Hematopoietic multipotent progenitor cell treated with erythropoietin and hydrocortisone succinate and interleukin-3 and kit ligand, for 8 days (in vitro differentiated cells): ENCODE measurements around the gene SYT8.
"Not testable (repeated sequence)": the region's sequence is repeated elsewhere in the genome, so short reads cannot be mapped to it uniquely, and the experiment has no call there.

Experiments
- DNase-seq: peaks from one replicate; pipeline ENCODE4 v3.0.0-alpha.2; 2015

SYT8 gene, protein sequence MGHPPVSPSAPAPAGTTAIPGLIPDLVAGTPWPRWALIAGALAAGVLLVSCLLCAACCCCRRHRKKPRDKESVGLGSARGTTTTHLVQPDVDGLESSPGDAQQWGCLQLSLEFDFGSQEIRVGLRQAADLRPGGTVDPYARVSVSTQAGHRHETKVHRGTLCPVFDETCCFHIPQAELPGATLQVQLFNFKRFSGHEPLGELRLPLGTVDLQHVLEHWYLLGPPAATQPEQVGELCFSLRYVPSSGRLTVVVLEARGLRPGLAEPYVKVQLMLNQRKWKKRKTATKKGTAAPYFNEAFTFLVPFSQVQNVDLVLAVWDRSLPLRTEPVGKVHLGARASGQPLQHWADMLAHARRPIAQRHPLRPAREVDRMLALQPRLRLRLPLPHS

GRCh38 chr11:1834779-1835670 lies at the start of gene SYT8:
SYT8 (plus strand) TSS chr11:1834990; CDS start chr11:1835106, 116 bp downstream.
- no peak for DNase-seq

- no peak for DNase-seq
Observed at GRCh38 chr11:1785749-1786413, 48.9 kb upstream of the SYT8 start.

GRCh38 chr11:1786466-1786865 lies 48.3 kb upstream of the SYT8 start:
- no peak for DNase-seq

DNA sequence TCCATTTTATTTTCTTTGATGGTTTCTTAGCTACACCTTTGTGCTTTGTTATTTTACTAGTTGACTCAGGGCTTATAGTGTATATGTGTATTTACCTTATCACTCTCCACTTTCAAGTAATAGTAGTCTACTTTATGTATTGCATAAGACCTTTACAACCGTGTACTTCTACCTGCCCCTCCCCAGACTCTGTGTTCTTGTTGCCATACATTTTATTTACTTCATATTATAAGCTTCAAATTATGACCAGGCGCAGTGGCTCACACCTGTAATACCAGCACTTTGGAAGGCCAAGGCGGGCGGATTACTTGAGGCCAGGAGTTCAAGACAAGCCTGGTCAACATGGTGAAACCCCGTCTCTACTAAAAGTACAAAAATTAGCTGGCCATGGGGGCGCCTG lies 42.9 kb upstream of the SYT8 start:
- DNase-seq = no peak

- no peak for DNase-seq
Observed at GRCh38 chr11:1792461-1792860, 42.3 kb upstream of the SYT8 start.

GRCh38 chr11:1793081-1793480 lies 41.7 kb upstream of the SYT8 start:
- no peak for DNase-seq

GRCh38 chr11:1796413-1797011 lies 38.3 kb upstream of the SYT8 start:
- DNase-seq = no peak

DNA sequence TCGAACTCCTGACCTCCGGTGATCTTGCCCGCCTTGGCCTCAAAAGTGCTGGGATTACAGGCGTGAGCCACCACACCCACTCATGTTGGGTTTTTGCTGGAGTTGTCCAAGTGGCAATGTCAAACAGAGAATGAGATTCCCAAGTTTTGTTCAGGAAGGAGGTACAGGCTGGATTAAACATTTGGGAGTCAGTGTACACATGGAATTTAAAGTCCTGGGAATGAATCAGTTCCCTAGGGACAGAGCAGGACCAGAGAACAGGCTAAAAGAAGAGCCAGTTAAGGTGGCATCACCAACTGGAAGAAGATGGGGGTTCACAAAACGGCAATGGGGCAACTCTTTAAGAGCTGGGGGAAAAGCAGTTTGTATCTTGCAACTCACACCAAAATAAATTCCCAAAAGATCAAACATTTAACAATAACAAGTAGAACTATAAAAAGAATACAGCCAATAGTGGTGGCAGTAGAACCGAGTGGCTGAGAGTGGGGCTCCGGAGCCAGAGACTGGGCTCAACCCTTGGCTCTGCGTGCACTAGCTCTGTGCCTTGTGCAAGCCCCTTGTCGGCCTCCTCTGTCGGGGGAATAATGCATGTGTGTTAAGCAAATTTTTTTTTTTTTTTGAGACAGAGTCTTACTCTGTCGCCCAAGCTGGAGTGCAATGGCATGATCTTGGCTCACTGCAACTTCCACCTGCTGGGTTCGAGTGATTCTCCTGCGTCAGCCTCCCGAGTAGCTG lies 37.2 kb upstream of the SYT8 start:
- DNase-seq = no peak

GRCh38 chr11:1803246-1803645 lies 31.5 kb upstream of the SYT8 start:
- no peak for DNase-seq

GRCh38 chr11:1803835-1804519 lies 30.8 kb upstream of the SYT8 start:
- not testable (repeated sequence) for DNase-seq

DNA sequence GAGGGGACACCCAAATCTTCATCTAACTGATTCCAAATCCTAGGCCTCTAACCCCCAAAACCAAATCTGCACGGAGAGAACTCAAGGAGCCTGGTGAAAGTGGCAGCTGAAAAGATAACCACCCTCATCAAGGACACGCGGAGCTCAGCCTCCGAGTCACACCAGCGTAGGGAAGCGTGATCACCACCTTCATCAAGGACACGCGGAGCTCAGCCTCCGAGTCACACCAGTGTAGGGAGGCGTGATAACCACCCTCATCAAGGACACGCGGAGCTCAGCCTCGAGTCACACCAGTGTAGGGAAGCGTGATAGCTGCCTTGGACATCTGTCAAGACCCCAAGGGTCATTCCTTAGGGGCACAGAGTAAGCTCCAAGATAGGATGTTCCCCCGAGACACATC lies 29.3 kb upstream of the SYT8 start:
- no peak for DNase-seq

DNA sequence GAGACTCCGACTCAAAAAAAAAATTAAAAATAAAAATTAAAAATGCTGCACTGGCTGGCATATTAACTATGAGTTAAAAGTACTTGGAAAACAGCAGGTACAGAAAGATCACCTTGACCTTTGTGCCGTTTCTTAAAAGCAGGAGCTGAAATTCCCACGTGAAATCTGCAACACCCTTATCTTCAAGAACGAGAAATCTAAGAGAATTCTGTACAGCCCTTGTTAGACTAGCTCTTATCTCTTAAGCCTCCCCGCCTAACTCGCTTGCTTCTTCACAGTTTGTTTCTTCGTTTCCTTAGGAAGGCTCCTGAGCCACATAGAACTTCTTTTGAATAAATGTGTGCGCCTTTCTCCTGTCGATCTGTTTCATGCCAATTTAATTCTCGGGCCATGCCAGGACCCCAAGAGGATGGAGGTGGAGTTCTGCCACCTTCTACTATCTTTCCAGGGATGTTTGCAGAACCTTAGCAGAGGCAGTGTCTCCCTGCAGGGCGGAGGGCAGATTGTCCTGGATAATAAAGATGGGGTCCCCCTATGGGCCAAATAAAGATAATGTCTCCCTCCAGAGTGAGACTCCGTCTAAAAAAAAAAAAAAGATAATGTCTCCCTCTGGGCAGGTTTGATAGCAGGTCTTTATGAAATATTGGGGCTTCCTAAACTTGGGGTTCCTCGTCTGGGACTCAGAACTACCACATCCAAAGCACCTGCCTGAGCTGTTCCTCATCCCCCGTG lies 27.4 kb upstream of the SYT8 start:
- DNase-seq = peak; percentile 16

GRCh38 chr11:1810761-1811160 lies 24.0 kb upstream of the SYT8 start:
- DNase-seq = no peak

- no peak for DNase-seq
Observed at GRCh38 chr11:1812274-1812673, 22.5 kb upstream of the SYT8 start.

DNA sequence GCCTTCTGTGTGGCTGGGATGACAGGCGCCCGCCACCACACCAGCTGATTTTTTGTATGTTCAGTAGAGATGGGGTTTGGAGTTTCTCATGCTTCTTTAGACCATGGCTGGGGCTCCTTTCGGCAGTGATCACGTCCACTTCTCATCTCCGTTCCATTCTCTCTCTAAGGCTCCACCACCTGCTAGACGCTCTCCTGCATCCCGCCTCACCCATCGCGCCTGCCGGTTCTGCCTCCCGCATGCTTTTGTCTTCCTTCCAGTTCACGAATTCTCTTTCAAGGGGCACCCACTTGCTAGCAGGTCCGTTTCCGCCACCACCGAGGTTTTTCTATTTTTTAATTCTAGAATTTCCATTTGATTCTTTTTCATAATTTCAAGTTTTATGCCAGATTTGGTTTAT lies 22.0 kb upstream of the SYT8 start:
- no peak for DNase-seq

DNA sequence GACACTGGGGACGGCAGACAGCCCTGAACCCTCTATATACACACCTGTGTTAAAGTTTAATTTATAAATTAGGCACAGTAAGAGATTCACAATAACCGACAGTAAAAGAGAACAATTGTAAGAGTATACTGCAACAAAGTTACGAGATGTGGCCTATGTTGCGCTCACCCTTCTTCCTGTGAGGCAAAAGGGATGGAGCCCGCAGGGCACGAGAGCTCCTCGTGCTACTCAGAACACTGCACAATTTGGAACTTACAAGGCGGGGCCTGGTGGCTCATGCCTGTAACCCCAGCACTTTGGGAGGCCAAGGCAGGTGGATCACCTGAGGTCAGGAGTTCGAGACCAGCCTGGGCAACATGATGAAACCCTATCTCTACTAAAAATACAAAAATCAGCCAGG lies 21.4 kb upstream of the SYT8 start:
- not testable (repeated sequence) for DNase-seq

GRCh38 chr11:1814691-1815090 lies 20.1 kb upstream of the SYT8 start:
- no peak for DNase-seq

DNA sequence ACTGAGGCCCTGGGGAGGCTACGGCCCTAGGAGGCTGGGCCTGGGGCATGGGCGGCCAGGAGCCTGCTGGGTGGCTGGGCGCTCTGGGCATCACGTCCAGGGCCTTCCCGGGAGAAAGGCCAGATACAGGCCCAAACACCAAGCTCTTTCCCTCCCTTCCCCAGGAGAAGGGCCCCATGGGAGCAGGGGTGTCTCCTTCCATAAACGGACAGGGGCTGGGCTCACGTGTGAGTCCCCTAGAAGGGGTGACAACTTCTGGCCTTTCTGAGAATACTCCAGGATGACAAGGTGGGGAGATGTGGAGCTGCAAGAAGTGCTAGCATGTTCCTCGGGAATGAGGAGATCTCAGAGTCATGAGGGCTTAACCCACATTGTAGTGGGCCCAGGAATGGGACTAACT lies 19.5 kb upstream of the SYT8 start:
- no peak for DNase-seq

GRCh38 chr11:1815751-1816150 lies 19.0 kb upstream of the SYT8 start:
- no peak for DNase-seq

GRCh38 chr11:1817000-1817399 lies 17.8 kb upstream of the SYT8 start:
- no peak for DNase-seq

DNA sequence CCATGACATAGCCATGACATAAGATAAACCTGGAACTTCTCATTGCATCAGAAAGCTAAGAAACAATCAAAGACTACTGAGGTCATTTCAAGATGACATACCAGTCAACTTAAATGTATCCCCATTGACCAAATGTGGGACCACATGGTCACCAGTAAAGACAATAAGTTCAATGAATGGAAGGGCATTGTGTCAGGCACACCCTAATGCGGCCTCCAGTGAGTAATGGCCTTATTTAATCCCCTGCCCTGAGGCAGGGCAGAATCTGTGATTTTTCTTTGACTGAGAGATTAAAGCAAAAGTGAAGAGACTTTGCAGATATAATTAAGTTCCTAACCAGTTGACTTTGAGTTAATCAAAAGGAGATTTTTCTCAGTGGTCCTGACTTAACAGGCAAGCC lies 17.3 kb upstream of the SYT8 start:
- no peak for DNase-seq
